Activated CD8-positive, alpha-beta T cell treated with anti-CD3 and anti-CD28 coated beads, Interleukin-2, amount 10 ng/mL, durations not matched to agents 7 days and 5 days (primary cell): Measurements from ENCODE around the gene C1QB. TPM values are rescaled to one million over a fixed set of nuclear protein-coding genes. Genes with fewer than 3 reads are reported as not detected.
A peak's percentile ranks its signal among the peaks of the same experiment; 100 is the strongest.
"Not testable (repeated sequence)": the region's sequence is repeated elsewhere in the genome, so short reads cannot be mapped to it uniquely, and the experiment has no call there.

Source experiments
- ATAC-seq: fragments of 150-1000 bp; cut with Tn5 transposase; one replicate; pipeline ENCODE4 v1.10.0; 2021; ENCODE audit warnings: moderate library complexity
- CTCF ChIA-PET: fragments of 350-600 bp; sonication (Branson Sonifier 250); formaldehyde crosslinking; loops from one replicate; lab custom pipeline; 2021; ENCODE audit warnings: antibody characterized with exemption; lab: Charles Lee
- POLR2A ChIA-PET: fragments of 350-600 bp; sonication (Branson Sonifier 250); formaldehyde crosslinking; loops from one replicate; lab custom pipeline; 2021; ENCODE audit warnings: antibody characterized with exemption; lab: Charles Lee
- DNase-seq: peaks from one replicate; pipeline ENCODE4 v3.0.0-alpha.2; 2020
- H3K27ac Mint-ChIP-seq: one replicate; pipeline ENCODE4 v1.8.0; 2021; ENCODE audit warnings: mild to moderate bottlenecking, mixed read lengths
- H3K27me3 Mint-ChIP-seq: one replicate; pipeline ENCODE4 v1.8.0; 2021; ENCODE audit warnings: low read depth, mixed read lengths
- H3K36me3 Mint-ChIP-seq: one replicate; pipeline ENCODE4 v1.8.0; 2021; ENCODE audit warnings: low read depth, mixed read lengths
- H3K4me1 Mint-ChIP-seq: one replicate; pipeline ENCODE4 v1.8.0; 2021; ENCODE audit warnings: low read depth, mixed read lengths
- H3K4me3 Mint-ChIP-seq: one replicate; pipeline ENCODE4 v1.8.0; 2021; ENCODE audit warnings: mild to moderate bottlenecking, mixed read lengths
- H3K9me3 Mint-ChIP-seq: one replicate; pipeline ENCODE4 v1.8.0; 2022; ENCODE audit warnings: mixed read lengths; ENCODE audit not compliant: insufficient read depth
- total RNA-seq, 2 experiments: library from RNA; stranded (reverse); gene quantifications; one replicate each; pipeline ENCODE4 v1.2.3, GENCODE V29; 2021

The C1QB gene
- total RNA-seq, 2 experiments from 2014 or later = not detected

DNA sequence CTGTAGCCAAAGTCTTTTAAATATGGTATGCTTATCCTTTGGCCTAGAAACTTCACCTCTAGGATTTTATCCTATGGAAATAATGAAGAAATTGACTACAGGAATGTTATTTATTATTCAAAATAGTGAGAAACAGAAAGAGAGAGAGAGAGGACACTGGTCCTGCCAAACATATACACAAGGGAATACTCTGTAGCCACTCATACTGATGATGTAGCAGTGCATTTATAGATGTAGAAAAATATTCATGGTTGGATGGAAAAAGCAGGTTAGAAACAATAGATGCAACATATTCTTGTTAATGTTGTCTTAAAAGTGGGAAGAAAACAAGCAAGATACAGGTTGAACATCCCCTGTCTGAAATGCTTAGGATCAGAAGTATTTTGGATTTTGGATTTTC lies 35.4 kb downstream of the C1QB start:
- Mint-ChIP-seq H3K4me1 (no peaks in the 10 kb centered on the region), H3K27ac (no peak overlapping the region), H3K4me3 (no peak overlapping the region), H3K36me3 (no peaks in the 10 kb centered on the region), H3K9me3 (no peaks in the 10 kb centered on the region), H3K27me3 (peaks cover 12% of the 10 kb centered on the region)
- DNase-seq = no peak
- ChIA-PET POLR2A (no interaction called here), CTCF (no interaction called here)
- no peak for ATAC-seq

DNA sequence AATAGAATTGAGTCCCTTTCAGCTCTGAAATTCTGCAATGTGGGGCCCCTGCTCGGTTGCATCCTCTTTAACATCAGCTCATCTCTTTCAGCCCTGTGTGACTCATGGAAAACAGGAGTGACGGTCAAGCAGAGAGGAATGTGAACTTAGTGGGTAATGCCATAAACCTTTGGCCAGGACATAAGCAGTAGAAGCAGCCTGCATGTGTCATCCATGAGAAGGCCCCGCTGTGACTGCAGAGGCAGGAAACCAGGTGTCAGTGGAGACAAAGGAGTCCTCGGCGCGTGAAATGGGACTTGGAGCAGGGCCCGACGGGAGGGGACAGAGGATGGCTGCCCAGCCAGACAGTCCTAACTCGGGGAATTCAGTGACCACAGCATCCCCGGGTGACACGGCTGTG lies 36.5 kb downstream of the C1QB start:
- Mint-ChIP-seq H3K4me3 (no peak overlapping the region), H3K36me3 (no peaks in the 10 kb centered on the region), H3K9me3 (no peaks in the 10 kb centered on the region), H3K4me1 (no peaks in the 10 kb centered on the region), H3K27me3 (peaks cover 12% of the 10 kb centered on the region), H3K27ac (no peak overlapping the region)
- ATAC-seq (no peak), DNase-seq (no peak)
- POLR2A ChIA-PET = interaction anchor here (0.7 kb wide), 1 partner anchor 59 kb away, joined by 5 read pairs; no protein-coding TSS in a partner anchor
- CTCF ChIA-PET = no interaction called here

DNA sequence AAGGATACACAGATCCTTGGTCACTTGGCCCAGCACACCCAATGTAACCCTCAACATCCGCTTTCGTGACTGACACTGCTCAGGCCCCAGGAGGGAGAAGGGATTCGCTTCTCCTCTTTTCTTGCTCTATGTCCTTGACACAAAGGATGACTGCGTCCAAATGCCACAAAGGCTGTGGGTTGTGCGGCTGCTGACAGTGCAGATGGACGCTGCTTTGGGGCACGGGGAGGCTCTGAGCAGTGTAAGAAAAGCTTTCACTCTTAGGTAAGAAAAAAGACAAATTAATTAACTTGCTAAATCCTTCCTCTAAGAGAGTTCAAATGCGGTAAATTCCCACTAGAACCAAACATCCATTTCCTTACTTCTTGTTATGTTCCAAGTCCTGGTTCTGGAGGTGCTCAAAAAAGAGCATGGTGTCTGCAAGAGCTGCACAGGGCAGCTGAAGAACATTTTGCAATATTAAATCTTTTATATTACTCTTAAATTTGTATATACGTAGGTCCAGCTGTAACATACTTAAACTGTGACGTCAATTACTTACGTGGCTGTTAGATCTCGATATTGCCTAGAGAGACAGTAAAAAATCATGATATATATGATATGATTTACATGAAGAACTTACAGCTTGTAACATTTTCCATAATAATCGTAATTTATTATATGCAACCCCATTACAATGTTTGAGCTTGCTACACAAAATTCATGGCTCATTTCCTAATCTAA lies 38.2 kb downstream of the C1QB start:
- ChIA-PET POLR2A (no interaction called here), CTCF (interaction anchor here (0.9 to 1.0 kb wide), 2 partner anchors 13 kb away, joined by 4 read pairs; no protein-coding TSS in a partner anchor)
- DNase-seq (no peak), ATAC-seq (no peak)
- Mint-ChIP-seq H3K9me3 (no peaks in the 10 kb centered on the region), H3K36me3 (no peaks in the 10 kb centered on the region), H3K27ac (no peak overlapping the region), H3K4me1 (no peaks in the 10 kb centered on the region), H3K27me3 (peaks cover 12% of the 10 kb centered on the region), H3K4me3 (no peak overlapping the region)

DNA sequence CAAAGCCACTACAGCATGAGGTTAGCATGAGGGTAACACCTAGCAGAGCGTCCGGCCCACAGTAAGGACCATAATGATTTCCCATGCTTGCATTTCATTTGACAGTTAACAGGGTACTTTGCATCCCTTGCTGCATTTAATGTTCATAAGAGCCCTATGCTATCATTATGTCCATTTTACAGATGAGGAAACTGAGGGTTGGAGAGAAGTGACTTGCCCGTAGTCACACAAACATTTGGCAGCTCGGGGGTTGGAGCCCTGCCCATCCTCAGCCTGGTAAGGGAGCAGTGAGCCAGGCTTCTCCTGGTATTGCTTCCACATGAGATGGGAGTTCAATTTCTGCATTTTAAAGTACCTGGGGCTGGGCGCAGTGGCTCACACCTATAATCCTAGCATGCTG lies 41.1 kb downstream of the C1QB start:
- no peaks in the 10 kb centered on the region for H3K36me3 Mint-ChIP-seq
- no peaks in the 10 kb centered on the region for H3K9me3 Mint-ChIP-seq
- peaks cover 5% of the 10 kb centered on the region for H3K27me3 Mint-ChIP-seq
- no peaks in the 10 kb centered on the region for H3K4me1 Mint-ChIP-seq
- H3K4me3 Mint-ChIP-seq = no peak overlapping the region
- DNase-seq (no peak), ATAC-seq (no peak)
- CTCF ChIA-PET = no interaction called here
- POLR2A ChIA-PET = no interaction called here
- no peak overlapping the region for H3K27ac Mint-ChIP-seq

DNA sequence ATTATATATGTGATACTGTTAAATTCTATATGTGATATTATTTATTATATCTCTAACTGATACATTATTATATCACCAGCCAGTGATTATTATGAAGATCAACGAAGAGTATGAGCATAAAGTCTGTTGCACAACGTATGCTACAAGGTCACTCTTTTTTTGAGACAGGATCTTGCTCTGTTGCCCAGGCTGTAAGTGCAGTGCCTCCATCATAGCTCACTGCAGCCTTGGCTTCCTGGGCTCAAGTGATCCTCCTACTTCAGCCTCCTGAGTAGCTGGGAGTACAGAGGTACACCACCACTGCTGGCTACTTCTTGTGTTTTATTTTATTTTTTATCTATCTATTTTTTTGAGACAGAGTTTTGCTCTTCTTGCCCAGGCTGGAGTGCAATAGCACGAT lies 43.6 kb downstream of the C1QB start:
- CTCF ChIA-PET = no interaction called here

DNA sequence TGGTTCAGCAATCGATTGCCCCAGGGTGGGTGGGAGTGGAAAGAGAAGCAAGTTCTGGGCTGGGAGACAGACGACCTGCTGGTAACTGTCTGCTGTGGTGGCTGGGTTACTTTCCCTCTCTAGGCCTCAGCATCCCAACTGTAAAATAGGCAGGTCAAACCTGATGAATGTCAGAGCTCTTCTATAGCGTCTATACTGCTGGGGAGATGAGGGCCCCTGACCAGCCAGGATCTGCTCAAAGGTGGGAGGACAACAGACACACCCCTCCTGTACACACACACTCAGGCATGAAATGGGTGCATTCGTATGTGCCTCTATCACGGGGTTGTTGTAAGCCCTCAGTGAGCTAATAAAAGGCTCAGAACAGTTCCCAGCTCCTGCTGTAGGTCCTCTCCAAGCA lies 44.9 kb downstream of the C1QB start:
- ChIA-PET POLR2A (no interaction called here), CTCF (no interaction called here)
- Mint-ChIP-seq H3K27ac (no peak overlapping the region), H3K36me3 (no peaks in the 10 kb centered on the region), H3K27me3 (peaks cover 5% of the 10 kb centered on the region), H3K9me3 (no peaks in the 10 kb centered on the region), H3K4me1 (no peaks in the 10 kb centered on the region), H3K4me3 (no peak overlapping the region)
- DNase-seq (no peak), ATAC-seq (no peak)

More for the DNA sequence above, 43.6 kb downstream of the C1QB start:
- no peaks in the 10 kb centered on the region for H3K4me1 Mint-ChIP-seq
- DNase-seq = no peak
- POLR2A ChIA-PET = no interaction called here
- H3K27ac Mint-ChIP-seq = no peak overlapping the region
- no peaks in the 10 kb centered on the region for H3K9me3 Mint-ChIP-seq
- H3K4me3 Mint-ChIP-seq = no peak overlapping the region
- peaks cover 2% of the 10 kb centered on the region for H3K27me3 Mint-ChIP-seq
- no peaks in the 10 kb centered on the region for H3K36me3 Mint-ChIP-seq
- no peak for ATAC-seq

DNA sequence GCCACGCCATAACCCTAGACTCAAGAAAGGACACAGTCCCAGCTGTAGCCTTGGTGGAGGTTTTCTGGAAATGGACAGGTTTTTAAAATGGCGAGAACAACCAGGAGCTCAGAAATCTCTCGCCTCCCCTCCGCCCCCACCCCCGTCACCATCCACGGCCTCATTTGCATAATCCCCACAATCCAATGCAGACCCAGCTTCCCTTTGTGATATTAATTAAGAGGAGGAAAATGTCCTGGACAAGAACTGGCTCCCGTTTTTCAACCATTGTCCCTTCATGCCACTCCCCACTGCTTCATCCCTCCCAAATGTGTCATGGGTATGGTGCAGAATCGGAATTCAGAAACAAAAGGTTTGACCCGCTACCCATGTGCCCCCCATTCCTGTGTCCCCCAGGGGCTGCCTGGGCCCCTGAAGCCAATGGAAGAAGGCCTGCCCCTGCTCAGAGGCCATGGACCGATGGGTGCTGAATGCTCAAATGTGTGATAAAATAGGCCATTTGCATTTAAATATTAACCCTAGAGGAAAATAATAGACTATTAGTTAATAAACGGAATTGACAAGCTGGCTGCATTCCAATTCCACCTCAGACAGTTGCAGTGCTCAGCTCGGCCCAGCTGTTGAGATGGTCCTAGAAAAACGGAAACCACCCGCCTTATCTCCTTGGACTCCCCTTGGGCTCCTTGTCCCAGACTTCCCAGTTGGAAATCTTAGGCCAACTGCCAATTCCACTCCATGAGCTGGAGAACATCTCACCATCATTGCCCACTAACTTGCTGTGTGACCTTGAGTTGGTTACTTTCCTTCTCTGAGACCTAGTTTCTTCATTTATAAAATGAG lies 46.9 kb downstream of the C1QB start:
- DNase-seq (no peak), ATAC-seq (no peak)
- ChIA-PET POLR2A (interaction anchor here (0.7 kb wide), 1 partner anchor 19 kb away, joined by 3 read pairs; no protein-coding TSS in a partner anchor), CTCF (no interaction called here)
- no peak overlapping the region for H3K27ac Mint-ChIP-seq
- no peaks in the 10 kb centered on the region for H3K9me3 Mint-ChIP-seq
- no peaks in the 10 kb centered on the region for H3K36me3 Mint-ChIP-seq
- no peaks in the 10 kb centered on the region for H3K4me1 Mint-ChIP-seq
- H3K4me3 Mint-ChIP-seq = no peak overlapping the region
- H3K27me3 Mint-ChIP-seq = peaks cover 8% of the 10 kb centered on the region

DNA sequence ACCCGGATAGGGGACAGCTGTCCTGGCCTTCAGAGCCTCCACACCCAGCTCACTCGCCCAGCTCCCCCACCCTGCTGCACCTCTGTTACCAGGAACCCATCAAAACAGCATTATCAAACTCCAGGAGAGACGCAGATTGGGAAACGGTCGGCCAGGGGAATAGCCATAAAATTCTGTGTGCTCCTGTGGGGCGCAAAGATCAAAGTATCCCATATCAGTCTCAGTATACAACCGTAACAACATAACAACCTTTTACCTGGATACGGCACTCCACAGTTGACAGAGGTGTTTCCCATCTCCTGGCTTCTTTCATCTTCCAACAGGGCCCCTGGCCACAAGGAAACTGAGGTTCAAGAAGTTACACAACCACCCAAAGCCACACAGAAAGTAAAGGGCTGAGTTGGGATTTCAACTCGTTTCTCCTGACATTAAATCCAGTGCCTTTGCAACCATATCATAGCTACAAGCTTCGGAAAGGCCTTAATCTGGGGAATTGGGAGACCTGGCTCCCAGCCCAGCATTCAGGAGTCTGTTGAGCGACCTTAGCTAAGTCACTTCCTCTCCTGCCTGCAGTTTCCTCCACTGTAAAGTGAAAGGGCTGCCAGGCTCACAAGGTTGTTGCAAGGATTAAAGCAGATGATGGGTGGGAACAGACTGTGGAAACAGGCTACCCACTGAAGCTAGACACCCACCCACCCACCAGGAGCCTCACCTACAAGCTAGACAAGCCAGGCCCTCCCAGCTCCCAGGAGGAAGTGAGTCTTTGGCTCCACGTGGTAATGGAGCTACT lies 49.5 kb downstream of the C1QB start:
- POLR2A ChIA-PET = no interaction called here
- H3K36me3 Mint-ChIP-seq = no peaks in the 10 kb centered on the region
- H3K27ac Mint-ChIP-seq = no peak overlapping the region

DNA sequence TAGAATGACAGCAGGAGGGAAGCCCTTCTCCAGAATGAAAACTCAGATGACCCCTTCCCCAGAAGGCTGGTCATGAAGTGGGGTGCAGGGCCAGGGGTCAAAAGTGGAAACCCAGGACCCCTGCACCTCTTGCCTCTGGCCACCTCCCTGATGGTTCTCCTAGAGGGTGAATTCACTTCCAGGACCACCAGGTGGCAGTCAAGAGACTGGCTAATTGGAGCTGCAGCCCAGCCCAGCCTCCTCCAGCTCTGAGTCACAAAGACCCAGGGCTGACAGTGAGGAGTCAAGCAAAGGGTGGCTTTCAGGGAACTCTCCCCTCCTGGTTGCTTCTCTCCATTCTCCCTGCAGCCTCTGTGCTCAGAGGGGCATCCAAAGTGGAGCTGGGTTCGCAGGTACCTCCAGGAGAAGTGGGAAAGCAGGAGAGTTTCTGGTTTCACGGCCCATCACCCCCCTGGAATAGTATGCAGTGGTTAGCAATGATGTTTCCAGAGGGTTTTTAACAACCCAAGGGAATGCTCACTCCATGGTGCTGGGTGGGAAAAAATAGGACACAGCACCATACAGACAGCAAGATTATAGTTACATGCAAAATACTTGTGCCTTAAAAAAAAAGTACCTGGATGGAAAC lies 51.5 kb downstream of the C1QB start:
- H3K9me3 Mint-ChIP-seq = no peaks in the 10 kb centered on the region
- peaks cover 37% of the 10 kb centered on the region for H3K27me3 Mint-ChIP-seq
- no peak overlapping the region for H3K4me3 Mint-ChIP-seq
- H3K27ac Mint-ChIP-seq = no peak overlapping the region
- POLR2A ChIA-PET = no interaction called here
- peaks cover 2% of the 10 kb centered on the region for H3K4me1 Mint-ChIP-seq
- CTCF ChIA-PET = interaction anchor here (0.5 to 3.5 kb wide), 30 partner anchors 8 to 395 kb away, joined by 3 to 35 read pairs (median 3); no protein-coding TSS in a partner anchor
- peak; percentile 92 for ATAC-seq
- H3K36me3 Mint-ChIP-seq = no peaks in the 10 kb centered on the region
- peak; percentile 82 for DNase-seq

More for the DNA sequence above, 49.5 kb downstream of the C1QB start:
- Mint-ChIP-seq H3K4me3 (no peak overlapping the region), H3K9me3 (no peaks in the 10 kb centered on the region), H3K27me3 (peaks cover 21% of the 10 kb centered on the region), H3K4me1 (no peaks in the 10 kb centered on the region)
- ATAC-seq (no peak), DNase-seq (no peak)
- CTCF ChIA-PET = interaction anchor here (0.8 to 3.5 kb wide), 4 partner anchors 15 to 397 kb away, joined by 3 to 35 read pairs (median 8); no protein-coding TSS in a partner anchor

DNA sequence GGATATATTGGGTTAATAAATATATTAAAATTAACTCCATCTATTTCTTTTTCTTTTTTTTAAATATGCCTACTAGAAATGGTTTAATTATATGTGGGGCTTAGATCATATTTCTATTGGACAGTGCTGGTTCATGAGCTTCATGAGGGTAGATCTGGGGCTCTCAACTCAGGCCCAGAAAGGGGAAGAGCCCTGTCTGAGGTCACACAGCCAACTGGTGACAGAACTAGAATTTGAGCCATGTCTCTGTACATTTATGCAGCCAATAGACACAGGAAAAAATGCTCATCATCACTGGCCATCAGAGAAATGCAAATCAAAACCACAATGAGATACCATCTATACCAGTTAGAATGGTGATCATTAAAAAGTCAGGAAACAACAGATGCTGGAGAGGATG lies 52.5 kb downstream of the C1QB start:
- ChIA-PET CTCF (interaction anchor here (1.1 to 3.5 kb wide), 4 partner anchors 119 to 242 kb away, joined by 3 to 35 read pairs (median 9); no protein-coding TSS in a partner anchor), POLR2A (no interaction called here)
- no peak overlapping the region for H3K27ac Mint-ChIP-seq
- H3K9me3 Mint-ChIP-seq = no peaks in the 10 kb centered on the region
- no peaks in the 10 kb centered on the region for H3K36me3 Mint-ChIP-seq
- no peak for ATAC-seq
- DNase-seq = no peak
- H3K27me3 Mint-ChIP-seq = peaks cover 40% of the 10 kb centered on the region
- peaks cover 4% of the 10 kb centered on the region for H3K4me1 Mint-ChIP-seq
- H3K4me3 Mint-ChIP-seq = no peak overlapping the region

DNA sequence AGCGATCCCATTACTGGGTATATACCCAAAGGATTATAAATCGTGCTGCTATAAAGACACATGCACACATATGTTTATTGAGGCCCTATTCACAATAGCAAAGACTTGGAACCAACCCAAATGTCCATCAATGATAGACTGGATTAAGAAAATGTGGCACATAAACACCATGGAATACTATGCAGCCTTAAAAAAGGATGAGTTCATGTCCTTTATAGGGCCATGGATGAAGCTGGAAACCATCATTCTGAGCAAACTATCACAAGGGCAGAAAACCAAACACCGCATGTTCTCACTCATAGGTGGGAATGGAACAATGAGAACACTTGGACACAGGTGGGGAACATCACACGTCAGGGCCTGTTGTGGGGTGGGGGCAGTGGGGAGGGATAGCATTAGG lies 53.1 kb downstream of the C1QB start:
- POLR2A ChIA-PET, ATAC-seq, H3K4me1 Mint-ChIP-seq, H3K4me3 Mint-ChIP-seq, H3K36me3 Mint-ChIP-seq, DNase-seq, H3K27ac Mint-ChIP-seq, H3K9me3 Mint-ChIP-seq: not testable (repeated sequence)
- peaks cover 40% of the 10 kb centered on the region for H3K27me3 Mint-ChIP-seq
- CTCF ChIA-PET = interaction anchor here (0.5 to 3.5 kb wide), 3 partner anchors 119 to 544 kb away, joined by 3 to 35 read pairs (median 3); no protein-coding TSS in a partner anchor
